Hematopoietic multipotent progenitor cell treated with erythropoietin and hydrocortisone succinate and interleukin-3 and kit ligand, for 6 days (in vitro differentiated cells): ENCODE results near the gene PFDN2.
"Not testable (repeated sequence)": the region's sequence is repeated elsewhere in the genome, so short reads cannot be mapped to it uniquely, and the experiment has no call there.

ENCODE experiments used
- DNase-seq: peaks from one replicate; pipeline ENCODE4 v3.0.0-alpha.2; 2015

Gene PFDN2

DNA sequence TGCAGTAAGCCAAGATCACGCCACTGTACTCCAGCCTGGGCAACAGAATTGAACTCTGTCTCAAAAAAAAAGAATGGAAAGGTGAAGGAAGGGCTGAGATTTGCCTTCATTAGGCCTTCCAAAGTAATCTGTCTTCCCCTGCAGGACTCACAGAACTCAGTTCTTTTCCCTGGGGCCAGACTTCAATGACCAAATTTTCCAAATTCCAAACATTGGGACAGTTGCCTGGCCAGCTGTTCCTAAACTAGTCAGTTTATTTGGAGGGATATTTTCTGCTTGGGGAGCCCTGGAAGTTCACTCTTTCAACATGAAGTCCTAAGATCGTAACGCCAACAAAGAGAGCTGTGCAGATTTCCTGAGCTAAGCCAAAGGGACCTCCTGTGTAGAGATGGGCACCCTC, 20.0 kb upstream of the PFDN2 start:
- no peak for DNase-seq

DNA sequence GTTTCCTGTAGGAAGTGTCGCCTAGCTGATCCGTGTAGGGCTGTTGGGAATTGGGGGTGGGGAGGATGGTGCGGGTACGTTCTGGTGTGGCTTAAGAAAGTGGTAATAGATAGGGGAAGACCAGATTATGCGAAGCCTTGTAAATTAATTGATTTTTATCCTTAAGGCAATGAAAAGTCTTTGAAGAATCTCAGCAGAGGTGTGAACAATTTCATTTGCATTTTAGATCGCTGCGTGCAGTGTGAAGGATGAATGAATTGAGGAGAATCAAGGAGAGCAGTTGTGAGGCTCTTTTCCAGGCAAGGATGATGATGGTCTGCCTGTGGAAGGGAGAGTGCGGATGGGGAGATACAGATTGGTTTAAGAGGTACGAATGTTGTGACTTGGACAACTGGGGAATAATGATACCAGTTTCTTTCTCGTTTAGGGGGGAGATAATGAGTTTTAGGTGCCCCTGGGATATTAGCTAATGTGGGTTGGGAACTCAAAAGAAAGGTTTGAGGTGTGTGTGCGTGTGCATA, 15.4 kb upstream of the PFDN2 start:
- DNase-seq: peak; percentile 20

- peak; percentile 99 for DNase-seq
Observed at GRCh38 chr1:161132410-161133219, 14.8 kb upstream of the PFDN2 start, which contains the start of gene DEDD. DEDD (minus strand) TSS chr1:161132667; CDS start chr1:161124462, 8,205 bp downstream.

DNA sequence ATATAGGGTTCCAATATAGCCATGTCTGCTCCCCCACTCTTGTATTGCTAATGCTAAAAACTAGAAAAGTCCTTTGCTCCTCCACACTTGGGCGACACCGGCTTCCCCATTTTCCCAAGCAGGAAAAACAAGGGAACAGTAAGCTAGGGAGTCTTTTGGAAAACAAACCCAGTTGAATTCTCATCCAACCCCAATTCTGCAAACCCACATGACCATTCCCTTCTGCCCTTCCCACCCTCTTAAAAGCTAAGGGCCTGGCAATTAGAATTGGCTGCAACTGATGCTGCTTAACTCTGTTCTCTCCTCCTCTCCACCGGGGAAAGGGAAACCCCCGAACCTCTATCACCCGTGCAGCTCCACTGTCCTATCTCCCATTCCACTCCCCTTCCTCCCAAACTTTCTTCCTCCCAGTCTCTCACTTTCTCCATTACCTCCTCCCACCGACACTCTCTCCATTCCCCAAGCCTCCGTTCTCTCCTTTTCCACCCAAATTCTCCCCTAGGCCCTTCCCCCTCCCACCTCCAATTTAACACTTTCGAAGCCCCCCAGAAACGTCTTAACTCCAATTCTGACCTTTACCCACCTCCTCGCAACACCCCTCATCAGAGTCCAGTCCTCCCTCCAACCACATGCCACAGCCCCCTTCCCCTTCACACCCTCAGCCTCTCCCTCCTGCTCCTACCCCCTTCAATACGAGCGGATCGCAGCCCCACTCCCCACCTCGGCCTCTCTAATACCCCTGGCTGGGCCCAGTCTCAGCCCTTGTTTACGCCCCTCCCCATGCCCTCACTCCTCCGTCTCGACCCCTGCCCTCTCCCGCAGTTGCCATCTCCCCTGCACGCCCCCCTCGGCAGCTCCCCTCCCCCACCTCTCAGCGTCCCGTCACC, 13.9 kb upstream of the PFDN2 start:
- DNase-seq: peak; percentile 31

DNA sequence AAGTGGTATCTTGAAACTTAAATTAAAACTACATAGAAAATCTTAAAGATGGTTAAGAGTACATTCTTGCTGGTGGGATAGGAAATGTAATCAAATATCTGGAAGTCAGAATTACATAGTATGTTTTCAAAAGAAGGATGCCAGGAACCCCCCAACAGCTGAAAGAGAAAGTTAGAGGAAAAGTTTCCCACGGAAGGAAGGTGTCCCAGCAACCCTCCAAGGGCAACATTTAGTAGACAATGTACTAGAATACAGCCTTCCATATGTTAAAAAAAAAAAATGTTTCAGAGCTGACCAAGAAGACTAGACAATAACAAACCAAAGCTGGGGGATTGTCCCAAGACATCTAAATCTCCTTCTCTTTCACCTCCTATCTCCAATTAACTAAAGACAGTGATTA, 12.4 kb upstream of the PFDN2 start:
- no peak for DNase-seq

DNA sequence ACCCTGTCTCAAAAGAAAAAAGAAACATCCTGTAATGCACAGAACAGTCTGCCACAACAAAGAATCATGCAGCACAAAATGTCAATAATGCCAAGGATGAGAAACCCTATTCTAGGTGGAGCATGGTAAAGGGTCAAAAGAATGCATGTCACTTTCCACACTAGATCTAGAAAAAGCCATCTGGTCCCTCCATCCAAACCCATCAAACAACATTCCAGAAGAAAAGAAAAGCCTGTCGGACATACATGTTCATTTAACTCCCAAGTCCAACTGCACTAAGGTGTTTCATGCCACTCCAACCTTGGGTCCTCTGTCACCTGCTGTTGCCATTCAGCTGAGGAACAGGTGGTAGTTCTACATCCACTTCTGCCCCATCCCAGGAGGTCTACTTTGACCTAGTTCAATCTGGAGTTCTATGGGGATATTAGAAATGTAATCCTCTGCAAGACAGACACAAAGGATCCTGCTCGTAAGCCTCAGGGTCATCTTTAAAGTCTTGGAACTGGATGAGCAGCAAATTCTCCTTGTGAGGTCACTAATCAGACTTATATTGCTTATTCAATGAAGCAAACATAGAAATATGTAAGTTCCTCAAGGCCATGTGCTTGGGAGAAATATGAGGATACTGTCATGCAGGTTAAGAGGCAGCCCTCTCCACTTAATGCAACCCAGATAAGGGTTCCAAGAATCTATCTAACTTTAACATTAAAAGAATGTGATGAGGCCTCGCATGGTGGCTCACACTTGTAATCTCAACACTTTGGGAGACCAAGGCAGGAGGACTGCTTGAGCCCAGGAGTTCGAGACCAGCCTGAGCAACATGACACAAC, 11.0 kb upstream of the PFDN2 start:
- no peak for DNase-seq

DNA sequence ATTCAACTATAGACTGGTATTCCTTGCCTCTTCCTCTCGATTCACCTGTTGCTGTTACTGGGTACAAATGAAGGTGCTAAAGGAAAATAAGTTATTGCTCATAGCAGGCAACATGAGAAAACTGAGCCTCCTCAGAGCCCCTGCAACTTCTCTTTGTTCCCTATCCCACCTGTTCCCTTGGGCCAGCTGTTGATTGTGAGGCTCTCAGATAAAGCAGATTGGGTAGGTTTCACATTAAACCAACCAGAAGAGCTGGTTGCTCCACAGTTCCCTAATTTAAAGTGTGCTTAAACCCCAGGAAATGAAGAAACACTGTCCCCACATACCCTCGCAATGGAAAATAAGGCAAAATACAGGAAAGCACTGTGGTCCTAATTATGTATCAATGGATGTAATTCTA, 9.8 kb upstream of the PFDN2 start:
- DNase-seq: peak; percentile 37

GRCh38 chr1:161122967-161123366, 5.1 kb upstream of the PFDN2 start:
- DNase-seq: no peak

DNA sequence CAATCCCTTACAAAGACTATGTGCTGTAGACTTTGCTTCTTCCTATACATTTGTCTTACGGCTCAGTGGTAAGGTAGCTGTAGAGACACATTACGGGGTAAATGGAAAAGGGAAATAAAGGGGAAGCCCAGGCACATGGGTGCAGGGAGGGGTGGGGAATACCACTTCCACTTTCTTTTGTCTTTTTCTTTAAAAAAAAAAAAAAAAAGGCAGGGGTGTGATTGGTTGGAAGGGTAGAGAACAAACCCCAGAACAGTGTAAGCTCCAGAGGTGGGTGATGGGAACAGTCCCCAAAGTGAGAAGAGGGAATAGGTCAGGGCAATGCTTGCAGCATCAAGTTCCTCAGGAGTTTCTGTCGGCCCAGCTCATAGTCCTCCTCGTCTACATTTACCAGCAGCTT, 4.0 kb upstream of the PFDN2 start:
- DNase-seq: no peak

GRCh38 chr1:161121042-161121650, 3.3 kb upstream of the PFDN2 start:
- DNase-seq: no peak

DNA sequence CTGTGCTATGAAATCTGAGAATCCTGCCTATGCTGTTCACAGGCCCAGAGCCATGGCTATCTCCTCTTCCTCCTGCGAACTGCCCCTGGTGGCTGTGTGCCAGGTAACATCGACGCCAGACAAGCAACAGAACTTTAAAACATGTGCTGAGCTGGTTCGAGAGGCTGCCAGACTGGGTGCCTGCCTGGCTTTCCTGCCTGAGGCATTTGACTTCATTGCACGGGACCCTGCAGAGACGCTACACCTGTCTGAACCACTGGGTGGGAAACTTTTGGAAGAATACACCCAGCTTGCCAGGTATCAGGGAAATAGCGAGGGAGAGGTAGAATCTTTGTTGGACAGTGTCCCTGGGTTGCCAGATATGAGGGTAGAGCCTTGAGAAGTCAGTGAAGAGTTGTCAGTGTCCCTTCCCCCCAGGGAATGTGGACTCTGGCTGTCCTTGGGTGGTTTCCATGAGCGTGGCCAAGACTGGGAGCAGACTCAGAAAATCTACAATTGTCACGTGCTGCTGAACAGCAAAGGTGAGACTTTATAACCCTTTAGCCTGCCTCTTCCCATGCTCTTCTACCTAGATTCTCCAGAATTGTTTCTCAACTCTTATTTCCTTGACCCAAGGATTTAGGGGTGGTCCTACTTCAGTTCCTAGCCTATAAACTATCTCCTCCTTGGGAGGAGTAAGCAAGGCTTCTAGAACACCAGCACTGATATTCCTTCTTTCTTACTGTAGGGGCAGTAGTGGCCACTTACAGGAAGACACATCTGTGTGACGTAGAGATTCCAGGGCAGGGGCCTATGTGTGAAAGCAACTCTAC, 1.5 kb upstream of the PFDN2 start:
- DNase-seq: peak; percentile 90

DNA sequence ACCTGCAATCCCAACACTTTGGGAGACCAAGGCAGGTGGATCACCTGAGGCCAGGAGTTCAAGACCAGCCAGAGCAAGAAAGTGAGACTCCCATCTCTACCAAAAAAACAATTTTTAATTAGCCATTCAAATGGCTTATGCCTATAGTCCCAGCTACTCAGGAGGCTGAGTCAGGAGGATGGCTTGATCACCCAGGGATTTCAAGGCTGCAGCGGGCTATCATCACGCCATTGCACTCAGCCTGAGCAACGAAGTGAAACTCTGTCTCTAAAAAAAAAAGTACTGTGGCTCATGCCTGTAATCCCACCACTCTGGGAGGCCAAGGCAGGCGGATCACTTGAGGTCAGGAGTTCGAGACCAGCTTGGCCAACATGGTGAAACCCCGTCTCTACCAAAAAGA, 1.9 kb downstream of the PFDN2 start:
- DNase-seq: not testable (repeated sequence)

GRCh38 chr1:161115132-161115711, 2.6 kb downstream of the PFDN2 start:
- DNase-seq: no peak

DNA sequence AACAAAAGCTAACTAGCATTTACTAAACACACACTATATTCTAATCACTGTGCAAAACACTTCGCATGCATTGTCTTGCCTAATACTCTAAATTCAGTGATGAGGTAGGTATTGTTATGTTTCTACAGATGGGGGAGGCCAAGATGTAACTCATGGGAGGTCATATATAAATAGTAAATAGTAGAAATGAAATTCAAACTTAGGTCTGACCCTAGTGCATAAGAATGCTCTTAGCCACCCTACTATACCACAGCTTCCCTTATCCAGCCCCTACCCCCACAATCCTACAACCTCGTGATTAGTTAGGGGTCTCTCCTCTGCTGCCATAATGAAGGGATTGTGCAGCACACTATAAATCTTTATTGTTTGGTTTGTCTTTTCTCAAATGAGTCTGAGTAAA, 3.3 kb downstream of the PFDN2 start:
- DNase-seq: no peak

DNA sequence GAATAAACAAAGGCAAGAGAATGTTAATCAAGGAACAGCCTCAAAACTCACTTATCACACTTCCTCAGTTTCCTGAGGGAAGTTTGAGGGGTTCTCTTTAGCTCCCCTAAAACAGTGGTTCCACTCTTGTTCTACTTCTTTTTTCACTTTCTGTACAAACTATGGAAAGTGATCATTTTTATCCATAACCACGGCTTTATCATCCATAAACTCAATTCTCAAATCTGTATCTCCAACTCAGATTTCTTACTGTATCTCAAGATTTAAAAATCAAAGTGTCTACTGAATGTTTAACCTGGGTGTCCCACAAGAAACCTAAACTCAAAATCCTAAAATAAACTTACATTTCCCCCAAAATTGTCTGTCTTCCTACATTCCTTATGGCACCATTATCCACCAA, 3.9 kb downstream of the PFDN2 start:
- DNase-seq: no peak

DNA sequence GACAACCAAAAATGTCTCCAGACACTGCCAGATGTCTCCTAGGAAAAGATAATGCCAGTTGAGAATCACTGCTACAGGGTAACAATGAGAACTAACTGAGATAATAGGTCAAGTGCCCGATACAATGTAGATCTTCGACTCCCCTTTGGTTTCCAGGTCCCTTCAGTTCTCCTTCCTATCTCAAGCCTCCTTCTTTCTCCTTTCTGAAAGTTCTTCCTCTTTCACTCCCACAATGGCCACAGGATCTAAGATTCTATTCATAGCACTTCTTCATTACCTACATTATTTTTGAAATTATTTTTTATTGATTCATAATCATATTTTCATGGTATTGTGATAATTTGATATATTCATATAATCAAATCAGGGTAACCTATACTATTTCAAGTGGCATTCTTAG, 6.3 kb downstream of the PFDN2 start:
- DNase-seq: peak; percentile 37

- no peak for DNase-seq
Observed at GRCh38 chr1:161111117-161111516, 6.7 kb downstream of the PFDN2 start.

DNA sequence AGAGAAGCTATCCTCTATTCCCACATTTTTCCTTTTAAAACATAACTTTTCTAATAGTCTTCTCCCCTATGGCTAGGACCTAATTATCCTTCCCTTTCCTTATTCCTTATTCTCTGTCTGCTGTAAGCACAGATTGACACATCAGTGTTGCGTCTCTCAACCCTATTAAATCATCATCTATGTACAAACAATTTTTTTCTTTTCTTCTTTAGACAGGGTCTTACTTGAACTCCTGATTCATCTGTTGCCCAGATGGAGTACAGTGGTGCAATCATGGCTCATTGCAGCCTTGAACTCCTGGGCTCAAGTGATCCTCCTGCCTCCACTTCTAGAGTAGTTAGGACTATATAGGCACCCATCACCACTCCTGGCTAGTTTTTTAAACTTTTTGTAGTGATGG, 11.4 kb downstream of the PFDN2 start:
- DNase-seq: no peak

- DNase-seq: no peak
Observed at GRCh38 chr1:161100556-161100955, 17.3 kb downstream of the PFDN2 start.

GRCh38 chr1:161099090-161099802, 18.6 kb downstream of the PFDN2 start:
- no peak for DNase-seq
